ENCODE results near the gene COX4I1. TPM values are rescaled to one million over a fixed set of nuclear protein-coding genes. Genes with fewer than 3 reads are reported as not detected.

COX4I1 gene
- total and polyA plus RNA-seq, 9 of the 15 experiments (the other 6 are each of a cell fraction or from before 2014, with no cell fraction given), result 651 to 2,356 (median 1,032) TPM

GRCh38 chr16:85850344-85850880 lies 50.9 kb downstream of the COX4I1 start (continued):
- TF ChIP-seq FOXK2 (conservative IDR thresholded peaks at IDR 0.05 in 1 of 2, IDR thresholded peaks at IDR 0.05 in 1 of 2; ENCODE audit: low read depth in 2 of 2) (no peak), MTA3 (IDR thresholded peaks at IDR 0.05; ENCODE audit: borderline replicate concordance) (0 out of 2 replicates have a peak, but pooled peaks have one; percentile 27), EP300 (IDR thresholded peaks at IDR 0.05; ENCODE audit: low read length) (peak; percentile 45), SMARCA4 (IDR thresholded peaks at IDR 0.05) (peak; percentile 20; the same call in 1 of the 2 replicates), RBFOX2 (IDR thresholded peaks at IDR 0.05; ENCODE audit: low read depth, low read length) (0 out of 2 replicates have a peak, but pooled peaks have one; percentile 22), FOXM1 (IDR thresholded peaks at IDR 0.05; ENCODE audit: low read depth) (peak; percentile 43; the same call in 1 of the 2 replicates), FOXM1 (CRISPR knock-in tag; IDR thresholded peaks at IDR 0.05; ENCODE audit: low read depth) (no peak), CTBP1 (IDR thresholded peaks at IDR 0.05; ENCODE audit: borderline replicate concordance) (peak; percentile 65), KDM1A (IDR thresholded peaks at IDR 0.05) (peak in 1 of 2 experiments; percentile 21; a peak in 1 of 4 replicates), TARDBP (IDR thresholded peaks at IDR 0.05) (0 out of 2 replicates have a peak, but pooled peaks have one; percentile 49), PHF21A (IDR thresholded peaks at IDR 0.05; ENCODE audit: borderline replicate concordance, low read depth) (no peak), TFAM (CRISPR knock-in tag; conservative IDR thresholded peaks at IDR 0.05) (no peak), CREM (IDR thresholded peaks at IDR 0.05; ENCODE audit: low read depth) (peak; percentile 82), FOSL1 (tag; conservative IDR thresholded peaks at IDR 0.05) (peak; percentile 36), NFIC (IDR thresholded peaks at IDR 0.05) (0 out of 2 replicates have a peak, but pooled peaks have one; percentile 6), ESRRA (IDR thresholded peaks at IDR 0.05; ENCODE audit: borderline replicate concordance, low read depth) (peak; percentile 84), ZBTB11 (CRISPR knock-in tag; IDR thresholded peaks at IDR 0.05) (0 out of 6 replicates have a peak, but pooled peaks of 1 of the 3 experiments have one; percentile 41)
- TF ChIP-seq, protein P1, sequence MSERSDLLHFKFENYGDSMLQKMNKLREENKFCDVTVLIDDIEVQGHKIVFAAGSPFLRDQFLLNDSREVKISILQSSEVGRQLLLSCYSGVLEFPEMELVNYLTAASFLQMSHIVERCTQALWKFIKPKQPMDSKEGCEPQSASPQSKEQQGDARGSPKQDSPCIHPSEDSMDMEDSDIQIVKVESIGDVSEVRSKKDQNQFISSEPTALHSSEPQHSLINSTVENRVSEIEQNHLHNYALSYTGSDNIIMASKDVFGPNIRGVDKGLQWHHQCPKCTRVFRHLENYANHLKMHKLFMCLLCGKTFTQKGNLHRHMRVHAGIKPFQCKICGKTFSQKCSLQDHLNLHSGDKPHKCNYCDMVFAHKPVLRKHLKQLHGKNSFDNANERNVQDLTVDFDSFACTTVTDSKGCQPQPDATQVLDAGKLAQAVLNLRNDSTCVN (CRISPR knock-in tag; IDR thresholded peaks at IDR 0.05), result no peak
- TF ChIP-seq, protein P2, sequence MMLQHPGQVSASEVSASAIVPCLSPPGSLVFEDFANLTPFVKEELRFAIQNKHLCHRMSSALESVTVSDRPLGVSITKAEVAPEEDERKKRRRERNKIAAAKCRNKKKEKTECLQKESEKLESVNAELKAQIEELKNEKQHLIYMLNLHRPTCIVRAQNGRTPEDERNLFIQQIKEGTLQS (IDR thresholded peaks at IDR 0.05), result peak; percentile 81
- TF ChIP-seq, protein P2 (CRISPR knock-in tag; conservative IDR thresholded peaks at IDR 0.05), result no peak
- TF ChIP-seq, protein P3, sequence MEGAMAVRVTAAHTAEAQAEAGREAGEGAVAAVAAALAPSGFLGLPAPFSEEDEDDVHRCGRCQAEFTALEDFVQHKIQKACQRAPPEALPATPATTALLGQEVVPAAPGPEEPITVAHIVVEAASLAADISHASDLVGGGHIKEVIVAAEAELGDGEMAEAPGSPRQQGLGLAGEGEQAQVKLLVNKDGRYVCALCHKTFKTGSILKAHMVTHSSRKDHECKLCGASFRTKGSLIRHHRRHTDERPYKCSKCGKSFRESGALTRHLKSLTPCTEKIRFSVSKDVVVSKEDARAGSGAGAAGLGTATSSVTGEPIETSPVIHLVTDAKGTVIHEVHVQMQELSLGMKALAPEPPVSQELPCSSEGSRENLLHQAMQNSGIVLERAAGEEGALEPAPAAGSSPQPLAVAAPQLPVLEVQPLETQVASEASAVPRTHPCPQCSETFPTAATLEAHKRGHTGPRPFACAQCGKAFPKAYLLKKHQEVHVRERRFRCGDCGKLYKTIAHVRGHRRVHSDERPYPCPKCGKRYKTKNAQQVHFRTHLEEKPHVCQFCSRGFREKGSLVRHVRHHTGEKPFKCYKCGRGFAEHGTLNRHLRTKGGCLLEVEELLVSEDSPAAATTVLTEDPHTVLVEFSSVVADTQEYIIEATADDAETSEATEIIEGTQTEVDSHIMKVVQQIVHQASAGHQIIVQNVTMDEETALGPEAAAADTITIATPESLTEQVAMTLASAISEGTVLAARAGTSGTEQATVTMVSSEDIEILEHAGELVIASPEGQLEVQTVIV (CRISPR knock-in tag; IDR thresholded peaks at IDR 0.05; ENCODE audit: borderline replicate concordance), result no peak
